ENCODE results near the gene ZFAND3.

Gene ZFAND3

GRCh38 chr6:38159596-38159995 is 340.1 kb downstream of the ZFAND3 start:
- FAIRE-seq, result no peak

DNA sequence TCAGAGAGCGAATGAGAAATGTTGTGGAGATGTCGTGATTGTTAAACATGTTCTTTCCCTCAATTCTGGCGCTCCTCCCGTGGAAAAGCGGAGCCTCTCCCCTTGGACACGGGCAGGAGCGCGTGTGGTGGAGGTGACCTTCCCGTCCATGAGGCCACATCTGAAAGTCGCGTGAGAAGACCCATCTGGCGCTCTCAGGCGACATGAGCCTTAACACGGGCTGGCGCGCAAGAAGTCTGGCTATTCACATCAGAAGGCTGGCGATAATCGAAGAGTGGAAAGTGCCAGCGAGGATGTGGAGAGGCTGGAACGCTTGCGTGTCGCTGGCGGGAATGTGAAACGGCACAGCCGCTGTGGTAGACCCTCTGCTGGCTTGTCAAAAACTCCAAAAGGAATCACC is 341.3 kb downstream of the ZFAND3 start:
- no peak for FAIRE-seq

DNA sequence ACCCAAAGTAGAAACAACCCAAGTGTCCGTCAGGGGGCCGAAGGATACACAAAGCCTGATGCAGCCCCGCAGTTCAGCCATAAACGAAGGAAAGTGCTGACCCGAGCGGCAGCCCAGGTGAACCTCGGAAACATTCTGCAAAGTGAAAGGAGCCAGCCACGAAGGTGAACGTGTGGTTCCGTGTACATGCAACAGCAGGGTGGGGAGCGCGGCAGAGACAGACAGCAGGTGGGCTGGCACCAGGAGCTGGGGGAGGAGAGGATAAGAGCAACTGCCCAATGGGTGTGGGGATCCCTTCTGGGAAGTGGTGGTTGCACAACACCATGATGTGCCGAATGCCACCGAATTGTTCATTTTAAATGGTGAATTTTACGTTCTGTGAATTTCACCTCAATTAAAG is 341.8 kb downstream of the ZFAND3 start:
- FAIRE-seq, result no peak

DNA sequence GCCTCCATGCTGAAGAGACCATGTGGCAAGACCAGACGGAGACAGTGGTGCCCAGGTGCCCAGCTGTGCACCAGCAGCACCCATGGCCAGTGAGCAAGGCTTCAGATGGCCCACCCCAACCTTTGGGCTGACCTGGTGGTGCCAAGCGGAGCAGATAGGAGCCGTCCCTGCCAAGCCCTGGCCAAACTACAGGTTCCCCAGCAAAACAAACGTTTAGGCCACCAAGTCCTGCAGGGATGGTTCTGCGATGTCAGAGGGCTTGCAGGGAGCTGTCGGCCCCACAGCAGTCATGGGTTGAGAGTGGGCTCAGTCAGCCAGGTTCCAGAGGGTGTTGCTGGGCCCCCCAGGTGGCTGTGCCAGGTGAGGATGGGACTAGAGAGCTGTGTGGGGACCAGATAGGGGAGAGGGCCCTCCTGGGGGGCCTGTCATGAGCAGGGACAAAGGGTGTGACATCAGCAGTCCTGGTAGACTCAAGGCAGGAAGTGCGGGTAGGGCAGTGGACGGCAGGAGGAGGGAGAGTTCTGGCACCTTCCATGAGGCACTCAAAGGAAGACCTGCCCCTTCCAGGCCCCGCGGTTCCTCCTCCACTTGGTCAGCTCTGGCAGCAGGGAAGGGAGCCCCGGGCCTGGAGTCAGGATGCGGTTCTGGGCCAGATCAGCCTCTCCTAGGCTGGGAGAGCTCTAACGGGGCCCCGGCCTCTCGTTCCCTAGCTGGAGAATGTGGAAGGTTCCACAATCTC is 342.4 kb downstream of the ZFAND3 start:
- no peak for FAIRE-seq

- no peak for FAIRE-seq
Observed at GRCh38 chr6:38162493-38163185, 343.1 kb downstream of the ZFAND3 start.

DNA sequence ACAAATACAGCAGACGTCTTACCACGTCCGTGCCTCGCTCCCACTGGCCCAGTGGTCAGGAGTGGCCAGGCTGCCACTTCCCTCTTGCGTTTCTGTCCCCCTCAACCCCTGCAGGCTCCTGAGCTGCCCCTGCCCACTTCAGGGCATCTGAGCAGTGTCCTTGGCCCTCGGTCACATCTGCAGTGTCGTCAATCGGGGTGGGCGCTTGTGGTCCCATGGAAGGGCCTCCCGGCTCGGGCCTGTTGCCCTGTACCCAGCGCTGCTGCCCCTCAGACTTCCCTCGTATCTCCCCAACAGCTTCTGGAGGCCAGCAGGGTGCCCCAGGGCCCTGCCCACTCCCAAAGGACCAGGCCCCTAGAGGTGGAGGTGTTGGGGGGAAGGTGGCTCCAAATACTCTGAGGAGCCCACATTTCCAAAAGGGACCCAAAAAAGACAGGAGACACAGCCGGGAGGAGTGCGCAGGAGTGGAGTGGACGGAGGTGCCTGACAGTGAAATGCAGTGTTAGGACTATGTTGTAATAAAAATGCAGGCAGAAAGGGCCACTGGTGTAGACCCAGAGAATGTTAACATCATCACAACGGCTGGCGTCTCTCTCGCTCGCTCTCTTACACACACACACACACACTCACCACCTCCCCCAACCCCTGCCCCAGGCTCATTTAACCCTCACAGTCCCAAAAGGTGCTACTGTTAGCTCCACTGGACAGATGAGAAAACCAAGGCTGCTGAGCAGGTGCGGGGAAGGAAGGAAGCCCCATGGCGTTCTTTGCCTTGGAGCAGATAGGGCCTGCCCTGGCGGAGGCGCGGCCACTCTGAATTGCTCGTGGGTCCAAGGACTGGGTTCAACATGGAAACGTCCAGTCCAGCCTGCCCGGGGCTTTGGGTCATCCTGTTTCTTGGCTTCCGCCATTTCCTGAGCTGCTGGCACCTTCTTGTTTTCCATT is 343.9 kb downstream of the ZFAND3 start:
- FAIRE-seq, result no peak

DNA sequence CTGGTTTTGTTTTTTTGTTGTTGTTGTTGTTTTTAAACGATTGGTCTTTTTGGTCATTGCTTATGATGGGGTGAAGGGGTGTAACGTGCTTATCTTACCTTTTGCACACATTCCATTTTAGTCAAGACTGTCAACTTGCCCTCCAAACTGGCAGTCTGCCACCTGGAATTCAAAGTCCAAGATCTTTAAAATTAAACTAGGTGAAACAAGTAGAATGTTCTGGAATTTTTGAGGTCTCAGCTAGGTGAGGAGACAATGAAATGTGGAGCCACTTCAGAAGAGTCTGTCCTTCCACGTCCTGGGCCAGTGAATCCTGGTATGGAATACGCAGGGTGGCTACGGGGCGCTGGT is 344.6 kb downstream of the ZFAND3 start:
- no peak for FAIRE-seq

DNA sequence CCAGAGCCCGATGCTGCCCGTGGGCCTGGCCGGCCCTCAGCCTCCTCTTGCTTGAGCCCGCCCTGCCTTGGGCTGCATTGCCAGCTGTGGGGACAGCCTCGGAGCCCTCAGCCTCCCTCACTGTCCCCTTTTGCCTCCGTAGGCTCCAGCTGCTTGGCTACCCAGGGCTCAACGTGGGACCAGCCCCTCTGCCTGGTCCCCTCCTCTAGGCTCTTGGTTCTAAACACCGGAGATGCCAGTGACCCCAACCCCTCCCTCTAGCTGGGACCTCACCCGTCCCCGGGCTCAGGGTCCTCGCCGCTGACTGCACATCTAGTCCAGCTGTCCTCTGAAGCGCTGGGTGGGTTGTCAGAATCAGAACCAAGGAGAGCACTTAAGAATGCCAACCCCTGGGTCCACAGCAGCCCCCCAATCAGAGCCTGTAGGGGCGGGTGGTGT is 345.2 kb downstream of the ZFAND3 start:
- no peak for FAIRE-seq

GRCh38 chr6:38166411-38167240 is 347.1 kb downstream of the ZFAND3 start:
- FAIRE-seq, result no peak

DNA sequence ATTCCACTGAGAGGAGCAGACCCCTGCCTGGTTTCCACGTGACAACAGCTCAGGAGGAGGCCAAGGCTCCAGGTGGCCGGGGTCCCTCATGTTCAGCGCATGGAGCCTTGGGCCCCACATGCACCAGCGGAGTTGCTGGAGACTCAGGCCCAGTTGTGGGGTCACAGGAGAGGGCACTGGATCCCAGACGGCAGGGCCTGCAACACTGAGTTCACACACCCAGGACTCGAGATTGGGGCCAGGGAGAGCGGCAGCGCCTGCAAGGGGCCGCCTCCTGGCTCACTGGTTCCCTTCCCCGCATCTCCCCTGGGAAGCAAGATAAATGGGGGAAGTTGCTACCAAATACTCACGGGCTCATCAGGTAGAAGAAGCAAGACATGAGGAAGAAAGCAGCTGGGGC is 348.1 kb downstream of the ZFAND3 start:
- FAIRE-seq, result no peak

GRCh38 chr6:38168126-38168525 is 348.6 kb downstream of the ZFAND3 start:
- FAIRE-seq, result no peak

DNA sequence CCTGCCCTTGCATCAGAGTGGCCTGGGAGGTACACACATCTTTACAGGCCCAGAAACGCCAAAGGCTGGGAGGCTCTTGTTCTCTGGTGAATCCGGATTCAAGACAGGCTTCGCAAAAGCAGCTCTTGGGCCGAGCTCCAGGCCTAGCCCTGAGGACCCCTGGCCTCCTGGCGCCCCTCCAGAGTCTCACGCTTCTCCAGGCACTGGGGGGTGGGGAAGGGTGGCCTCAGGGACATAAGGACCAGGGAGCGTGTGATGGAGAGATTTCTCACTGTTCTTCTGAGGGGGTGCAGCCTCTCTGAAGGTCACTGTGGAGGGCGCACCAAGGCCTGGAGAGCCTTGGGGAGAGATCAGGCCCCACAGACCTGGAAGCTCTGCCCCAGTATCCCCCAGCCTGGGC is 349.2 kb downstream of the ZFAND3 start:
- no peak for FAIRE-seq

- FAIRE-seq, result no peak
Observed at GRCh38 chr6:38169221-38169976, 349.9 kb downstream of the ZFAND3 start.

- FAIRE-seq, result no peak
Observed at GRCh38 chr6:38169977-38170526, 350.5 kb downstream of the ZFAND3 start.

- no peak for FAIRE-seq
Observed at GRCh38 chr6:38170666-38171355, 351.3 kb downstream of the ZFAND3 start.

DNA sequence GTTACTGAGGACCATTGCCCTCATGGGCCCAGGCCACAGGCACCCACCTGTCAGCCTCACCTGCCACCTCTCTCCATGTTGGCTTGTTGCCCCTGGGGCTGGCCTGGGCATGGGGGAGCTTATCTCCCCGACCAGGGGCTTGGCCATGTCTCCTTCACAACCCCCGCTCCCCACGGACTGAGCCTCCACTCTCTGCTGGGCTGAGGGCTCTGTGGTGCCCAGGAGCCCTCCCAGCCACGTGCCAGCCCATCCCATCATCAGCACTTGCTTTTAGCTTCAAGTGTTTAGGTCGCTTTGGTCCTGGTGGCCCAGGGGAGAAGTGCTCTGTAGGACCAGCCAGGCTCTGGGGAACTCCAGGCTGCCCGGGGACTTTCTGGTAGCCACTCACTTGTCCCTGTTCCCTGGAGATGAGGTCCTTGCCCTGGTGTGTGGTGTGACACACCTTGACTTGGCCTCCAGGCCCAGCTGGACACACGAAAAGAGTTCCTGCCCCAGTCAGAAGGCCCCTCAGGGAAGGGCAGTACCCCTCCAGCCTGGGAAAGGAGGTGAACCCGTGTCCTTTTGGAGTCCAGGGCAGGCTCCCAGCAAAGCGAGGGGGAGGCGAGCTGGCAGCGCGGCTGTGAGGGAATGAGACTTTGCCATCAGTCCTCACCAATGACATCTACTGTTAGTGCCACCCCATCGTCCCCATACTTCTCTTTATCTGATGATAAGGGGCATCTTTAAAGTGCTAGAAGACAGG is 352.6 kb downstream of the ZFAND3 start:
- no peak for FAIRE-seq

- FAIRE-seq, result no peak
Observed at GRCh38 chr6:38172739-38173410, 353.3 kb downstream of the ZFAND3 start.

DNA sequence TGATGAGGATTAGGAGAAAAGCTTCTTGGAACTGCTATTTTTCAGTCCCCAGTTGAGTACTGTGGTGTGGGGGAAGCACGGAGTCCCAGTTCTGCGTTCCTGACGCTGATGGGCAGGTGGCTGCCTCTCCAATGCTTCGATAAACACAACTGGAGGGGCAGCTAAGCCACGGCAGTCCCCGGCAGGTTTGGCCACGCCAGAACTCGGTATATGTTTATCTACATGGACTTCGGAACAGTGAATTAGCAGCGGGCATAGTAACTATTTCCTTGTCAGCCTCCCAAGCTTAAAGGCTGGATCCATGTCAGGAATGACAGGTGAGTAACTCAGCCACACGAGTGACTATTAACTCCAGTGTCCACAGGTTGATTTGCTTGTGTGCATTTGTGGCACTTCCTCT is 354.4 kb downstream of the ZFAND3 start:
- no peak for FAIRE-seq

- FAIRE-seq, result no peak
Observed at GRCh38 chr6:38174315-38174714, 354.8 kb downstream of the ZFAND3 start.
